NK-92 treated with Interleukin-12 subunit alpha and Interleukin-12 subunit beta, amount 100 ng/mL, for 24 hours (cell line): ENCODE results near the gene MACF1.
"Not testable (repeated sequence)": the region's sequence is repeated elsewhere in the genome, so short reads cannot be mapped to it uniquely, and the experiment has no call there.

Experiments used
- DNase-seq: peaks from one replicate; lab custom pipeline; 2025; lab: John Stamatoyannopoulos, UW

MACF1 gene

GRCh38 chr1:39469150-39469549 lies 264.7 kb downstream of the MACF1 start:
- DNase-seq = no peak

GRCh38 chr1:39470040-39470439 lies 265.5 kb downstream of the MACF1 start:
- no peak for DNase-seq

GRCh38 chr1:39472826-39473225 lies 268.3 kb downstream of the MACF1 start:
- DNase-seq = no peak

GRCh38 chr1:39473324-39473723 lies 268.8 kb downstream of the MACF1 start:
- DNase-seq = no peak

- DNase-seq = no peak
These were observed 270.3 kb downstream of the MACF1 start for GRCh38 chr1:39474810-39475209.

- not testable (repeated sequence) for DNase-seq
These were observed 271.1 kb downstream of the MACF1 start for GRCh38 chr1:39475551-39475950.

GRCh38 chr1:39478126-39478915 lies 273.8 kb downstream of the MACF1 start:
- no peak for DNase-seq

GRCh38 chr1:39481289-39481688 lies 276.8 kb downstream of the MACF1 start:
- DNase-seq = no peak

- no peak for DNase-seq
These were observed 278.8 kb downstream of the MACF1 start for GRCh38 chr1:39483276-39483675.

- no peak for DNase-seq
These were observed 280.1 kb downstream of the MACF1 start for GRCh38 chr1:39484564-39484963.

GRCh38 chr1:39485046-39485803 lies 280.7 kb downstream of the MACF1 start:
- DNase-seq = no peak

- DNase-seq = no peak
These were observed 283.6 kb downstream of the MACF1 start for GRCh38 chr1:39488012-39488545.

GRCh38 chr1:39488793-39489566 lies 284.5 kb downstream of the MACF1 start:
- DNase-seq = no peak

- DNase-seq = no peak
These were observed 285.2 kb downstream of the MACF1 start for GRCh38 chr1:39489567-39490239.

- DNase-seq = no peak
These were observed 286.2 kb downstream of the MACF1 start for GRCh38 chr1:39490596-39491145.

- no peak for DNase-seq
These were observed 286.8 kb downstream of the MACF1 start, which contains the start of gene BMP8A for GRCh38 chr1:39491146-39491921. Gene BMP8A (plus strand): TSS chr1:39491636. CDS start chr1:39491992, 356 bp downstream.

GRCh38 chr1:39492118-39493042 lies 287.9 kb downstream of the MACF1 start:
- DNase-seq = not testable (repeated sequence)

GRCh38 chr1:39493043-39493810 lies 288.7 kb downstream of the MACF1 start:
- DNase-seq = not testable (repeated sequence)
